Kidney capillary endothelial cell (primary cell): ENCODE data around the gene HTRA3.

Source experiments
- DNase-seq: peaks from one replicate; pipeline ENCODE4 v3.0.0-alpha.2; 2018; ENCODE audit warnings: low spot score

HTRA3 gene

DNA sequence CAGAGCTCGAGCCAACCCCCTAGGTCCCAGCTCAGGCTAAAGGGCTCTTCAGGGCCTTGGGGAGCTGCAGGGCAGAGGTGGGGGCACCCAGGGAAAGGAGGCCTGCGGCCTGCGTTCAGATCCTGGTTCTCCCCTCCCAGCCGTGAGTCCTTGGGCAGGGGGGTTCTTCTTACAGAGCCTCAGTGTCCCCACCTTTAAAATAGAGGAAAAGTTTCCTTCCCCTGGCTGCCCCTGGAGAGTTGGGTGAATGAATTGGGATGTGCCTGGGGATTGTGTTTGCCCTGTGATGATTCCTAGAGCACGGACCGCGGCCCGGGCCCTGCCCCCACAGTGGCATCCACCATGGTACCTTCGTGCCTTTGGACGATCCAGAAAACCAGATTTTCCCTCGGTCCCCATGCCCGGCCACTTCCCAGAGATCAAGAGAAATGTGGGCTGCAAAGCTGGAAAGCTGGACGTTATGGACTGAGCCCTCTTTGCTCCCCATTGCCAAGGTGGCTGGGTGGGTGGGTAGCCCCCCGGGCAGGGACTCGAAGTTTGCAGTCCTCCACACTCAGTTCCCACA is 11.4 kb downstream of the HTRA3 start:
- no peak for DNase-seq

DNA sequence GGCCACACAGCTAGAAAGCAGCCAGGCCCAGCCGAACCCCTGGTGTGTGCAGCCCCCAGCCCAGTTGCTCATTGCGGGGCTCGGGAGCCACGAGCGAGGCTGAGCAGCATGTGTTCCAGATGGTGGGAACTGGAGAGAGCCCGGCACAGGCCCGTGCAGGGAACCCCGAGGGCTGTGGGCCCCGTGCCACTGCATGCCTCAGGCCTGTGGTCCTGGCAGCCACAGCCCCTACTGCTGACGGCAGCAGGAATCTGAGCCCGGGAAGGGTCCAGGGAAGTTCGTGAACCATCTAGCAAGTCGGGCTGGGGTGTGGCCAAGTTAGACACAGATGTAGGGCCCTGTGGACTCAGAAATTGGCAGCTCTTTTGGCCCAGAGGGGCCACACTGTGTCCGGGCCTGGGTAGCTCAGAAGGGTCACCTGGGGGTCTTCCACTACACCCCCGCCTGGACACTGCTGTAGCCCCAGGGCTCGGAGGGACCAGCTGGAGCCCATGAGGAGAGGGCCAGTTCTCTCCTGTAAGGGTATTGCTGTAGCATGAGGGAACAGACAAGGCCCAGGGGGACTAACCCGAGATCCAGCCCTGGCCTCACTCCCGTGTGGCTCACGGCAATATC is 12.1 kb downstream of the HTRA3 start:
- no peak for DNase-seq

DNA sequence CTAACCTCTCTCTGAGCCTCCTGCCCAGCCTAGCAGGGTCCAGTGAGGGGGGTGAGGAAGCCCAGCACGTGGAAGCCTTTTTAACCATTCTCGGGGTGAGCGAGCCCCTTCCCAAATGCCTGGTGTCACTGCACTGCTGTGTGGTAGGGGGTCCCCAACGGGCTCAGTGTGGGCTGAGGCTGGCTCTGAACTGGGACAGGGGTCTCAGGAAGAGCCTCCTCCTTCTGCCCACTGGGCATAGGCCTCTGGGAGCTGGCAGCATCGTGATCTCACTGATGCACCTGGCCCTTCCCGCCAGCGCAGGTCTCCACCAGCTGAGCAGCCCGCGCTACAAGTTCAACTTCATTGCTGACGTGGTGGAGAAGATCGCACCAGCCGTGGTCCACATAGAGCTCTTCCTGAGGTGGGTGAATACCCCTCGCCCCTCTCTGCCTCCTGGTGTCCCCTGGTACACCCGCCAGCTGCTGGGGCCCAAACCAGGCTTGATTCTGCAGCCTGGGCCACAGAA is 12.6 kb downstream of the HTRA3 start:
- DNase-seq: no peak

DNA sequence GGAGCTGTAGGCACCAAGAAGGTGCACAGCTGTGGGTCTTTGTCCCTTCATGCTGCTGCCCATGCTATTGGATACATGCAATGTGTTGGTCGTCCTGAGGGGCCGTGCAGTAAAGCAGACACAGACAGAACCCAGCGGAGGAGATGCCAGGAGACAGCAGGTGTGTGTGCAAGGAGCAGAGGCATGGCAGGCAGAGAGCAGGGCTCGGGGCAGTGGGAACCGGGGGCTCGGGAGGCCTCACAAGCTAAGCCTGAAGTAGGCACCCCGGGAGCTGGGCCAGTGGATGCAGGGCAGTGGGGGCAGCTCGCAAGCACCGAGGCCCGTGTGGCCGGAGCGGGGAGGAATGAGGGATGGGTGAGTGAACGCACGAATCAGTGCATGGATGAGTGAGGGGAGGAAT is 13.2 kb downstream of the HTRA3 start:
- DNase-seq: no peak

DNA sequence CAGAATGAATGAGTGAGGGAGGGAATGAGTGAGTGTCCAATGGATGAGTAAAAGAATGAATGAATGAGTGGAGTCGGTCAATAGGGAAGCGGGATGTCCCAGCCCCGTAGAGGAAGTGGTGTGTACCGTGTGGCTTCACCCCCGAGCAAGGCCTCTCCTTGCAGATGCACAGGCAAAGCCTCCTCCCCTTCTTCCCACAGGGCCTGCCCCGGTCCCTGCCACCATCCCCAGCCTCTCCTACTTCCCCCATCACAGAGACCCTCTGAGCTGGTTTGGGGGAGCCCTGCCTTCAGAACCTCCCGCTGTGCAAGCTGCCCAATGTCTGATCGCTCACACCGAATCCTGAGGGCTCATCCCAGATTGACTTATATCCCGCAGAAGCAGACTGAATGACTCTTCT is 13.6 kb downstream of the HTRA3 start:
- DNase-seq: no peak

DNA sequence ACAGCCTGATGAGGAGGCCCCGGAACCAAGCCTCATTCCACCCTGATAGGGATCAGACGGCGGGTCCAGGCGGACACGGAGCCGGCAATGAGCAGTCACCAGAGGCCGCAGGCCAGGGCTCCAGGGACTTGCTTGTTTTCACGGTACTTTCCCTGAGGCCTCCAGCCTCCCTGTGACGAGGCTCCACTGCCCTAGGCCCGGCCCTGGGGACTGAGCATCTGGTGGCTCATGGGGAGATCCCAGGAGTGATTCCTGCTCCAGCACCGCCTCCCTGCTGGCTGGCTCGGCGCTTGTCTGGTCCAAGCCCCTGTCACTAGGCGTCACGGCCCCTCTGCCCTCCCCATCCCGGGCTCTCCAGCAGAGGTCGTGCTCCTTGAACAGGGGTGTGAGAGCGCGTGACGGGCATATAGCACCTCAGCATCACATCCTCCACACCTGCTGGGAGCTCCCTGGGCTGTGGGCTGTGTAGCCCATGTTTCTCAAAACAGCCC is 14.1 kb downstream of the HTRA3 start:
- DNase-seq: no peak

DNA sequence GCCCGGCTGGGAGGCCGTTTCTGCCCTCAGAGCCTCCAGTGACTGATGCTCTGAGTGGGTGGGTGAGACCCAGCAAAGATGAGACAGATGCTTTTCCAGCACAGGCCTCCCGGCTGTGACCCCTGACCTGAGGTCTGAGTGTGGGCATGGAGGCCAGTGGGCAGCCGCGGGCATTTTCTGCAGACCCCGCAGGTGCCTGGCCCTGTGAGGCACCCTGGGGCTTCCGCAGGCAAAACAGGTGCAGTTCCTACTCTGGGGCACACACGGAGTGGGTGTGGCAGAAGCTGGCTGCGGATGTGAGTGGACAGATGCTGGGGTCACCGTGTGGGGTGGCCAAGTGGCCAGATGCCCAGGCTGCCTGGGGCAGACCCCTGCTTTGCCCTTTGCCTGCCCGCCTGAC is 14.8 kb downstream of the HTRA3 start:
- no peak for DNase-seq

DNA sequence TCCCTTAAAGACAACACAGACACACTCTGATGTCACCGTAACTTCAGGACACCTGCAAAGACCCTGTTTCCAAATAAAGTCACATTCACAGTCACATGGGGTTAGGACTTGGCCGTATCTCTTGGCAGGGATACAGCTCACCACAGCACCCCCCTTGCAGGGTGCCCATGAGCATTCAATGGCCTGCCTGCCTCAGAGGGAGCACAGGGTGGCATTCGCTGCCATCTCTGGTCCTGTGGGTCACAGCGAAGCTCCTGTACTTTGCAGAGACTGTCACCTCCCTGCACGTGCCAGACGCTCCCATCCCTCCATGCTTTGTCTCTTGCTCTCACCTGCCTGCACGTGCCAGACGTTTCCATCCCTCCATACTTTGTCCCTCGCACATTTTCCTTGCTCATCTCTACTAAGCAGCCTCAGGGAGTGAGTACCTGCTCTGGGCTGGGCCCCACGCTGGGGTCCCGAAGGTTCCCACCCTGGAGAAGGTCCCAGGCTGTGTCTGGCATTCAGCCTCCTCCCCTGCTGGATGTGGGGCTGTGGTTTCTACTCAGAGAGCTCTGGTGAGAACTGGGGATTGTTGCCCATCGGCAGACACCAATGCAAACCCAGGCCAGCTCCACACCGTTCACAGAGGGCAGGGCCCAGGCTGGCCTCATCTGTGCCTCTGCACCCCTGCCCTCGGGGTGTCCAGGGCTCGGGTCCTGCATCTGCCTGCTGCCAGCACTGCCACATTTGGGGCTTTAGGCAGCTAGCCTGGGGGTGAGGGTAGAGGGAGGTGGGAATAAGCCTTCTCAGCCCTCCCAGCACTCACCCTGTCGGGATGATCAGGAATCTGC is 15.8 kb downstream of the HTRA3 start:
- DNase-seq: no peak

DNA sequence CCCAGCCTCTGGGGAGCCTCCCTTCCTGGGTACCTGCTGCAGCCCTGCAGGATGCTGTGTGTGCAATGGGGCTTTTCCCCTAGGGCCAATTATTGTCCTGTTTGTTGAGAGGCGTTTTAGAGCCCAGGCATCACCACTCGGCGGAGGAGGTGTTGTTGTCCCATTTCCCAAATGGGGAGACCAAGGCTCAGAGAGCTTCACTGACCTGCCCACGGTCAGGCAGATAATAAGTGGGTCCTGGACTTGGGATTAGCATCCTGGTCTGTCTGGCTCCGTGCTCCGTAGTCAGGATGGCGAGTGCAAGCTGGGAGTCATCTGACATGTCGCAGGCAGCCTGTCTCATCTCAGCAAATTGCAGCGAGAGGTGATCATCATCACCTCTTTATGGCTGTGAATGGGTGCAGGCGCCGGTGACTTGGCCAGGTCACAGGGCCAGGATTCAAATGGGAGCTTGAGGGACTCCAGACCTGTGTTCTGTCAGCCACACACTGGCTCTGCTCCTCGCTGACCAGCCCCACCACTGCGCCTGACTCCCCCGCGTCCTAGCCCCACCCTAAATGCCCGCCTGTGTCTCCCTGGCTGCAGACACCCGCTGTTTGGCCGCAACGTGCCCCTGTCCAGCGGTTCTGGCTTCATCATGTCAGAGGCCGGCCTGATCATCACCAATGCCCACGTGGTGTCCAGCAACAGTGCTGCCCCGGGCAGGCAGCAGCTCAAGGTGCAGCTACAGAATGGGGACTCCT is 16.6 kb downstream of the HTRA3 start:
- DNase-seq: no peak

DNA sequence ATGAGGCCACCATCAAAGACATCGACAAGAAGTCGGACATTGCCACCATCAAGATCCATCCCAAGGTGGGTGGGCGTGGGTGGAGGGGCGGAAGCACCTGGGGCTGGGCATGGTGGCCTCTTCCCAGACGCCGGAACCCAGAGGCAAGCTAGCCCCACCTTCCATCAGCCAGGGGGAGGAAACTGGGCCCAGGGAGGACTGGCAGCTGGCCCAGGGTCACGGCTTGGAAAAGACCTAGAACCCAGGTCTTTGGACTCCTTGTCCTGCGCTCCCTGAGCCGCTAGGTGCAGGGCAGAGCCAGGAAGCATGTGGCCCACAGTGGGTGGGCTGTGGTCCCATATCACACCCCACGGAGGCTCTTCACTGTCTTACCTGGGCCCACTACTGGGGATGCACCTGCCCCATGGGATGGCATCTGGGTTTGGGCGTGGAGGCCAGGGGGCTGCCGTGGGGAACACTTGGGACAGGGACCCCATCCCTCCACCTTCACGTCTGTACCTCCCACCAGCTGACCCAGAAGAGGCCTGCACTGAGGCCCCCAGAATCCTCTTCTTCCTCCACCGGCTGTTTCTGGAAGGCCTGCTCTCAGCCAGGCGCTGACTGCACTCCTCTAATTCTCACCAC is 17.3 kb downstream of the HTRA3 start:
- no peak for DNase-seq

DNA sequence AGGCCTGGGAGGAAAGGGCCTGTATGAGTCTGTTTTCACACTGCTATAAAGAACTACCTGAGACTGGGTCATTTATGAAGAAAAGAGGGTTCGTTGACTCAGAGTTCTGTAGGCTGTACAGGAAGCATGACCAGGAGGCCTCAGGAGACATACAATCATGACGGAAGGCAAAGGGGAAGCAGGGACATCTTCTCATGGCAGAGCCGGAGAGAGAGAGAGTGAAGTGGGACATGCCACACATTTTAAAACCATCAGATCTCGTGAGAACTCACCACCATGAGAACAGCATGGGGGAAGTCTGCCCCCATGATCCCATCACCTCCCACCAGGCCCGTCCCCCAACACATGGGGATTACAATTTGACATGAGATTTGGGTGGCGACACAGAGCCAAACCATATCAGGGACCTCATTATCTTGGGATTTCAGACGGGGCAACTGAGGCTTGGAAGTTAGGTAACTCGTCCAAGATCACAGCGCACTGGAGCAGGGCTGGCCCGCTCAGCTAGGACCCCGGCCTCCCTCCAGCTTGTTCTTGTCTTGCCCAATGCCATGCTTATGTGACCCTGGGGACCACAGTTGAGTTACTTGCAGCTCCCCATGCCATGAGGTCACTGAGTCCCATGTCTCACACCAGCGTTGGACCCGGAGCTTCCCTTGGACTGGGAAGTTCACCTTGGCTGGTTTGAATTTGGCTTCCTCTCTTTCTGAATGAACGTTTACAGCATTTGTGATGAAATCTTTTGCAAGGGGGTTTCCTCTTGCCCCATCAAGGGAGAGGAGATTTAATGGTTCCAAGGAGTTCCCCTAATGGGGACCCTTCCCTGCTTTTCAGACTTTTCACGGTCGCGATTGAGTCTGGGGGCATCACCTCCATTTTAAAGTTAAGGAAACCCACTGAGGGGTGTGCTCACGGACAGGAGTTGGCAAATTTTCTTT is 18.1 kb downstream of the HTRA3 start:
- no peak for DNase-seq

DNA sequence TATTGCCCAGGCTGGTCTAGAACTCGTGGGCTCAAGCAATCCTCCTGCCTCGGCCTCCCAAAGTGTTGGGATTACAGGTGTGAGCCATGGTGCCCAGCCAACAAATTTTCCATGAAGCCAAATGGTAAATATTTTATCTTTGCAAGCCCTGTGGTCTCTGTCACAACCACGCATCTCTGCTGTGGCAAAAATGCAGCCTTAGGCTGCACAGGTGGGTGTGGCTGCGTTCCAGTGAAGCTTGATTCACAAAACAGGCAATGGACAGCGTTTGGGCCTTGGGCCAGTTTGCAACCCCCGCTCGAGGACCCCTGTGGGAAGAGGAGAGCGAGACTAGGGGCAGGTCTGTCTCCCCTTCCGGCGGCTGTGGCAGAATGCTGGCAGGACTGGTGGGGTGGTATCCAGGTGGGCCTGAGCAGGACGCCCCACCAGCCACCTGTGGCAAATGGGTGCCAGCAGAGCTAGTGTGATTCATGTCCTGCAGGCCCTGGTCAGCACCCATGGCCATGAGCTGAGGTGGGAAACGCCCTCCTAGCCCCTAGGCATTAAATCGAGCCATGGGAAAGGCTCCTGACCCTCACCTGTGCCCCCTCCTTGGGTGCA is 19.7 kb downstream of the HTRA3 start:
- DNase-seq: no peak

DNA sequence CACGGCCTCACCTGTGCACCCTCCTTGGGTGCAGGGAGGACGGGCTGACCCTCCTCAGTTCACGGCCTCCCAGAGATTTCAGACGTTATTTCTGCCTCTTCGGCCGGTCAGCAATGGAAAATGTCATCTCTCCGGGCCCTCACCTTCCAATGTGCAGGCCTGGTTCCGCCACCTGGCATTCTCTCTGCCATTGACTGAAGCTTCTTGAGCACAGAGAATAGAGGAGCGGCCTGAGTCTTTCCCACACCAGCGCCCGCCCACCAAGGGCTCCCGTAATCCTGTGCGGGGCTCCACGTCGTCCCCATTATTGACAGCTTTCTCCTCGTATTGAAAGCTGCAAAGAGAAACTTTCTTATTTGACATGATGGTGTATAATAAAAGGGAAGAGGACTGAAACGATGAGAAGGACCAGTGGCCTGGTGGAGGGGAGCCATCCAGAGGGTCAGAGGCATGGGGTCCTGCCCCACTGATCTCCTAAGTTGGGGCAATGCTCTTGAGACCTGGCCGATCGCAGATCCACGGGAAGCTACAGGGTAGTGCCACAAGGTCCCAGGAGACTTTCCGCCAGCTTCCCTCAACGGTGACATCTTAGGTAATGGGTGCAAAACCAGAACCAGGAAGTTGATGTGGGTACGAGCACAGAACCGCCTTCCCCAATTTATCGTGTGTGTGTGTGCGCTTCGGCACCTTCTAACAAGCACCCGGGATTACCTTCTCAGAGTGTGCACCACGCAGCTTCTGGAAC is 20.6 kb downstream of the HTRA3 start:
- DNase-seq: no peak

DNA sequence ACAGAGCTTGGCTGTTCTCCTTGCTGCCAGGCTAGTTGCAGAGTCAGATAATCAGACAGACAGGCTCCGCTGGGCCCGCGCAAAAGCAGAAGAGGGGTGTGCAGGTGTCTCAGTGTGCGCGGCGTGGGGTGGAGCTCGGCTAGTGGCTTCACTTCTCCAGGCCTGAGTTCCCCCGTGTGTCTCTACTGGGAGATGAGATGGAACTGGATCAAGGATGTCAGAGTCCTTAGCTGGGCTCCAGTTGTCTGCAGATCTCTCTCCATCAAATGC is 21.1 kb downstream of the HTRA3 start:
- DNase-seq: no peak

DNA sequence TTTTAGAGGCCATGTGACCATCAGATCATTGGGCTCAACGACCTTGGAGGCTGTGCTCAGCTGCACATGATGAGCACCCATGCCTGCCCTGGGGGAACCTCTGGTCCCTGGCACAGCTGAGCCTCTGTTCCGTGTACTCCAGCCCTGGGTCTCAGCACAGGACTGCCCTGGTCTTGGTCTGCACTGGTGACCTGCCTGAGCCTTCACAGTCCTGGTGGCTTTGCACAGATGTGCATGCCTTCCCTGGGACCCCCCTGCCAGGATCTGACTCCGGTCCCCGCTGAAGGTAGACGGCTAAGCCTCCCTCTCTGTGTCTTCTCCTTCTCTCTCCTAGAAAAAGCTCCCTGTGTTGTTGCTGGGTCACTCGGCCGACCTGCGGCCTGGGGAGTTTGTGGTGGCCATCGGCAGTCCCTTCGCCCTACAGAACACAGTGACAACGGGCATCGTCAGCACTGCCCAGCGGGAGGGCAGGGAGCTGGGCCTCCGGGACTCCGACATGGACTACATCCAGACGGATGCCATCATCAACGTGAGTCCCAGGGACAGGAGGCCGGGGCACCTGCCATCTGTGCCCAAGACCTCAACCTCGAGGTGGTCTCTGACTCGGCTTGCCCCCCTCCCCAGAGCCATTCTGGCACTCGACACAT is 21.6 kb downstream of the HTRA3 start:
- DNase-seq: no peak

DNA sequence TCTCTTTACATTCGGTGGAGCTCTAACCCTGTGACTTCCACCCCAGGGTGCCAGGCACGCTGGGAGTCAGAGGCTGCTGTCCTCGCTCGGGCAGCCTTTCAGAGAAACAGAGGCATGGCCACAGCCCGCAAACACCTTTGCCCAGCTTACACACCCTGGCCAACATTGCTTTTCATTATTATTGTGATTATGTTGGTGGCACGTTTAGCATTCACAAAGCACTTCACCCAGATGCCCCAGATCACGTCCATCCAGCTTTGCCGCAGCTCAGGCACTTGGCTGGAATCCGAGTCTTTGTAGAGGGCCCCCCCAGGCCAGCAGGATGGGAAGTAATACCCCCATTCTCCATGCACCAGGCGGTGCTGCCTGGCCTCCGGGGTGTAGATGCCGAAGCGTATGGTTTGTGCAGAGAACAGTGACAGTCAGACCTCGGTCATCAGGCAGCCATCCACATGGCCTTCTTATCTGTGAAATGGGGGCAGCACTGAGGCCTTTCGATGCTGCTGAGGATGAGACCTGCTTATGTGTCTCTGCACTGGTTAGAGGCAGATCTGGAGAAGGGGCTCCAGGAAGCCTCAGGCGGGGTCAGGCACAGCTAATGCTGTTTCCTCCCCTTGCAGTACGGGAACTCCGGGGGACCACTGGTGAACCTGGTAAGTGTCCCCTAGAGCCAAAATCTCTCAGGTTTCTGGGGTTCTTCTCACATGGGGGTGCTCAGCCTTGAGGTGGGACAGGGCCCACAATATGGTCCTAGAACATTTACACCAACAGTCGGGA is 22.3 kb downstream of the HTRA3 start:
- DNase-seq: no peak

DNA sequence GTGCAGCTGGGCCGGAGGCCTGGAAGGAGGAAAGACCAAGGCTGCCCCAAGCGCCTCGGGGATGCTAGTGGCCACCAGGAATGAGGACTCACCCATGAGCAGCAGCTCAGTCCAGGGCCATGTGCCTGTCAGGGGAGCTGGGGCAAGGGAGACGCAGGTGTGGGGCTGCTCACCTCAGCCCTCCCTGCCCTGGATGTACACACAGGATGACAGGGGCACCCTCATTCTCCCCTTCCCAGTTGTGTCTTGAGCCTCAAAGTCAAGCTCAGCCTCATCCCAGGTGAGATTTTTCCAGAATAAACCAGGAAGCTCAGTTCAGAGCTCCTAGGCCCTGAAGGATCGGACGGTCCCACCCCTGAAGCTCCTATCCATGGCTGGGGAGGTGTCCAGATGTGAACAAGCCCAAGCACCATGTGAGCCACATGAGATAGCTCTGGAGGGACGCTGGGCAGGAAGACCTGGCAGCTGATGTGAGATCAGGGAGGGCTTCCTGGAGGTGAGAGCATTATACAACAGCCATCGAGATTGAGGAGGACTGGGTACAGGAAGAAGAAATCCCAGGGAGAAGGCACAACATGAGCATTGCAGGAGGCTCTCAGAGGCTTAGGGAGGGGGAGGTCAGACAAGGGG is 23.0 kb downstream of the HTRA3 start:
- no peak for DNase-seq
